ENCODE measurements around the gene C2orf76. TPM values are rescaled to one million over a fixed set of nuclear protein-coding genes. Genes with fewer than 3 reads are reported as not detected.

C2orf76 gene
- total and polyA plus RNA-seq, 2 experiments from 2014 or later: 5.8 to 21.6 TPM

DNA sequence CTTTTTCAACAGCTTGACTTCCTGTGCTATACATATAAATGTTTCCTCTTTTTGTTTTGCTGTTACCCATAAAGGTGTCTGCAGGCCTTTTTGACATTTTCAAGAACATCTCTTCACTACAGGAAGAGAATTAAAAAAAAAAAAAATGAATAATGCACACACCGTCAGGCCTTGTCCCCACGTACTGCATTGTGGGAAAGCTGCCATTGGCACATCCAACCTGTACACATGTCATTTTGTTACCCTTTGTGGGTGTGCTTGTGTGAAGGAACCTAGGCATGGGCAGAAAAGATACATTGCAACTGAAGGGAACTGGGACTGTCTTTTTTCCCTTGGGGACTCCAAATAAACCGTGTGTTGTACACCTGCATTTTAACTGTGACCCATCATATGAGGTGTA lies 48.3 kb upstream of the C2orf76 start:
- Mint-ChIP-seq H3K27me3 (ENCODE audit: insufficient read depth, low read depth, poor library complexity) (no peaks in the 10 kb centered on the region), H3K9me3 (peaks cover 8% of the 10 kb centered on the region), H3K27ac (no peak overlapping the region), H3K36me3 (ENCODE audit: low read depth) (no peaks in the 10 kb centered on the region), H3K4me3 (no peak overlapping the region), H3K4me1 (no peaks in the 10 kb centered on the region; the same call in 2 of the 3 replicates)
- ATAC-seq: no peak
- no peaks in the 10 kb centered on the region for H3K27me3 ChIP-seq (ENCODE audit: insufficient read depth)
- no peaks in the 10 kb centered on the region for H3K36me3 ChIP-seq (ENCODE audit: insufficient read depth)
- no peak for DNase-seq (ENCODE audit: low spot score)
- H3K27ac ChIP-seq (ENCODE audit: low read depth): no peak overlapping the region
- H3F3A ChIP-seq (replicated peaks; ENCODE audit: low read depth): no peaks in the 10 kb centered on the region
- no peaks in the 10 kb centered on the region for H3K4me1 ChIP-seq (ENCODE audit: insufficient read depth)
- no peak overlapping the region for H2AFZ ChIP-seq
- no peaks in the 10 kb centered on the region for H3K9me2 ChIP-seq (ENCODE audit: insufficient read depth)
- no peak overlapping the region for H3K4me3 ChIP-seq
- H4K20me1 ChIP-seq (replicated peaks; ENCODE audit: insufficient read depth): no peaks in the 10 kb centered on the region
- TF ChIP-seq JUNB (IDR thresholded peaks at IDR 0.05; ENCODE audit: unreplicated experiment): no peak
- TF ChIP-seq ZNF331 (CRISPR knock-in tag; IDR thresholded peaks at IDR 0.05; ENCODE audit: low read depth): no peak
- no peak for TF ChIP-seq STAT1 (IDR thresholded peaks at IDR 0.05; ENCODE audit: unreplicated experiment)
- no peak for TF ChIP-seq EZH2 (IDR thresholded peaks at IDR 0.05; ENCODE audit: low read depth, unreplicated experiment)
- no peak for TF ChIP-seq NANOG (IDR thresholded peaks at IDR 0.05; ENCODE audit: borderline replicate concordance)
- TF ChIP-seq EZH2phosphoT487 (IDR thresholded peaks at IDR 0.05; ENCODE audit: unreplicated experiment): no peak
- TF ChIP-seq, protein P1, sequence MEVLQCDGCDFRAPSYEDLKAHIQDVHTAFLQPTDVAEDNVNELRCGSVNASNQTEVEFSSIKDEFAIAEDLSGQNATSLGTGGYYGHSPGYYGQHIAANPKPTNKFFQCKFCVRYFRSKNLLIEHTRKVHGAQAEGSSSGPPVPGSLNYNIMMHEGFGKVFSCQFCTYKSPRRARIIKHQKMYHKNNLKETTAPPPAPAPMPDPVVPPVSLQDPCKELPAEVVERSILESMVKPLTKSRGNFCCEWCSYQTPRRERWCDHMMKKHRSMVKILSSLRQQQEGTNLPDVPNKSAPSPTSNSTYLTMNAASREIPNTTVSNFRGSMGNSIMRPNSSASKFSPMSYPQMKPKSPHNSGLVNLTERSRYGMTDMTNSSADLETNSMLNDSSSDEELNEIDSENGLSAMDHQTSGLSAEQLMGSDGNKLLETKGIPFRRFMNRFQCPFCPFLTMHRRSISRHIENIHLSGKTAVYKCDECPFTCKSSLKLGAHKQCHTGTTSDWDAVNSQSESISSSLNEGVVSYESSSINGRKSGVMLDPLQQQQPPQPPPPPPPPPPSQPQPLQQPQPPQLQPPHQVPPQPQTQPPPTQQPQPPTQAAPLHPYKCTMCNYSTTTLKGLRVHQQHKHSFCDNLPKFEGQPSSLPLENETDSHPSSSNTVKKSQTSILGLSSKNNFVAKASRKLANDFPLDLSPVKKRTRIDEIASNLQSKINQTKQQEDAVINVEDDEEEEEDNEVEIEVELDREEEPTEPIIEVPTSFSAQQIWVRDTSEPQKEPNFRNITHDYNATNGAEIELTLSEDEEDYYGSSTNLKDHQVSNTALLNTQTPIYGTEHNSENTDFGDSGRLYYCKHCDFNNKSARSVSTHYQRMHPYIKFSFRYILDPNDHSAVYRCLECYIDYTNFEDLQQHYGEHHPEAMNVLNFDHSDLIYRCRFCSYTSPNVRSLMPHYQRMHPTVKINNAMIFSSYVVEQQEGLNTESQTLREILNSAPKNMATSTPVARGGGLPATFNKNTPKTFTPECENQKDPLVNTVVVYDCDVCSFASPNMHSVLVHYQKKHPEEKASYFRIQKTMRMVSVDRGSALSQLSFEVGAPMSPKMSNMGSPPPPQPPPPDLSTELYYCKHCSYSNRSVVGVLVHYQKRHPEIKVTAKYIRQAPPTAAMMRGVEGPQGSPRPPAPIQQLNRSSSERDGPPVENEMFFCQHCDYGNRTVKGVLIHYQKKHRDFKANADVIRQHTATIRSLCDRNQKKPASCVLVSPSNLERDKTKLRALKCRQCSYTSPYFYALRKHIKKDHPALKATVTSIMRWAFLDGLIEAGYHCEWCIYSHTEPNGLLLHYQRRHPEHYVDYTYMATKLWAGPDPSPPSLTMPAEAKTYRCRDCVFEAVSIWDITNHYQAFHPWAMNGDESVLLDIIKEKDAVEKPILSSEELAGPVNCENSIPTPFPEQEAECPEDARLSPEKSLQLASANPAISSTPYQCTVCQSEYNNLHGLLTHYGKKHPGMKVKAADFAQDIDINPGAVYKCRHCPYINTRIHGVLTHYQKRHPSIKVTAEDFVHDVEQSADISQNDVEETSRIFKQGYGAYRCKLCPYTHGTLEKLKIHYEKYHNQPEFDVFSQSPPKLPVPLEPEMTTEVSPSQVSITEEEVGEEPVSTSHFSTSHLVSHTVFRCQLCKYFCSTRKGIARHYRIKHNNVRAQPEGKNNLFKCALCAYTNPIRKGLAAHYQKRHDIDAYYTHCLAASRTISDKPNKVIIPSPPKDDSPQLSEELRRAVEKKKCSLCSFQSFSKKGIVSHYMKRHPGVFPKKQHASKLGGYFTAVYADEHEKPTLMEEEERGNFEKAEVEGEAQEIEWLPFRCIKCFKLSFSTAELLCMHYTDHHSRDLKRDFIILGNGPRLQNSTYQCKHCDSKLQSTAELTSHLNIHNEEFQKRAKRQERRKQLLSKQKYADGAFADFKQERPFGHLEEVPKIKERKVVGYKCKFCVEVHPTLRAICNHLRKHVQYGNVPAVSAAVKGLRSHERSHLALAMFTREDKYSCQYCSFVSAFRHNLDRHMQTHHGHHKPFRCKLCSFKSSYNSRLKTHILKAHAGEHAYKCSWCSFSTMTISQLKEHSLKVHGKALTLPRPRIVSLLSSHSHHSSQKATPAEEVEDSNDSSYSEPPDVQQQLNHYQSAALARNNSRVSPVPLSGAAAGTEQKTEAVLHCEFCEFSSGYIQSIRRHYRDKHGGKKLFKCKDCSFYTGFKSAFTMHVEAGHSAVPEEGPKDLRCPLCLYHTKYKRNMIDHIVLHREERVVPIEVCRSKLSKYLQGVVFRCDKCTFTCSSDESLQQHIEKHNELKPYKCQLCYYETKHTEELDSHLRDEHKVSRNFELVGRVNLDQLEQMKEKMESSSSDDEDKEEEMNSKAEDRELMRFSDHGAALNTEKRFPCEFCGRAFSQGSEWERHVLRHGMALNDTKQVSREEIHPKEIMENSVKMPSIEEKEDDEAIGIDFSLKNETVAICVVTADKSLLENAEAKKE (CRISPR knock-in tag; IDR thresholded peaks at IDR 0.05): no peak
- no peak for TF ChIP-seq REST (IDR thresholded peaks at IDR 0.05; ENCODE audit: unreplicated experiment)
- no peak for TF ChIP-seq ZNF114 (CRISPR knock-in tag; IDR thresholded peaks at IDR 0.05)
- TF ChIP-seq, protein P2, sequence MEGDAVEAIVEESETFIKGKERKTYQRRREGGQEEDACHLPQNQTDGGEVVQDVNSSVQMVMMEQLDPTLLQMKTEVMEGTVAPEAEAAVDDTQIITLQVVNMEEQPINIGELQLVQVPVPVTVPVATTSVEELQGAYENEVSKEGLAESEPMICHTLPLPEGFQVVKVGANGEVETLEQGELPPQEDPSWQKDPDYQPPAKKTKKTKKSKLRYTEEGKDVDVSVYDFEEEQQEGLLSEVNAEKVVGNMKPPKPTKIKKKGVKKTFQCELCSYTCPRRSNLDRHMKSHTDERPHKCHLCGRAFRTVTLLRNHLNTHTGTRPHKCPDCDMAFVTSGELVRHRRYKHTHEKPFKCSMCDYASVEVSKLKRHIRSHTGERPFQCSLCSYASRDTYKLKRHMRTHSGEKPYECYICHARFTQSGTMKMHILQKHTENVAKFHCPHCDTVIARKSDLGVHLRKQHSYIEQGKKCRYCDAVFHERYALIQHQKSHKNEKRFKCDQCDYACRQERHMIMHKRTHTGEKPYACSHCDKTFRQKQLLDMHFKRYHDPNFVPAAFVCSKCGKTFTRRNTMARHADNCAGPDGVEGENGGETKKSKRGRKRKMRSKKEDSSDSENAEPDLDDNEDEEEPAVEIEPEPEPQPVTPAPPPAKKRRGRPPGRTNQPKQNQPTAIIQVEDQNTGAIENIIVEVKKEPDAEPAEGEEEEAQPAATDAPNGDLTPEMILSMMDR (conservative IDR thresholded peaks at IDR 0.05; ENCODE audit: low read depth in 2 of 2): no peak
- no peak for TF ChIP-seq CREB1 (CRISPR knock-in tag; IDR thresholded peaks at IDR 0.05; ENCODE audit: low read depth)
- no peak overlapping the region for H3K4me2 ChIP-seq
- no peaks in the 10 kb centered on the region for H3K79me2 ChIP-seq (replicated peaks; ENCODE audit: insufficient read depth)

All from GM23338 (cell line).